Neural cell (in vitro differentiated cells): ENCODE measurements around the gene MYPN.

Source experiments
- EP300 ChIP-seq: fragments of 450-650 bp; conservative IDR thresholded peaks from 2 replicates; pipeline ENCODE4 v1.6.1; 2014; ENCODE audit warnings: antibody characterized with exemption, mild to moderate bottlenecking, moderate library complexity; ENCODE audit not compliant: poor library complexity, severe bottlenecking
- EZH2 ChIP-seq: fragments of 200-600, 300-800 bp; shearing (Covaris generic), sonication (generic); IDR thresholded peaks from 2 replicates; pipeline ENCODE4 v1.6.1; 2014; ENCODE audit warnings: antibody characterized with exemption, low read length, borderline replicate concordance, mild to moderate bottlenecking; ENCODE audit not compliant: insufficient read depth, poor library complexity, severe bottlenecking
- MXI1 ChIP-seq: fragments of 450-650 bp; conservative IDR thresholded peaks from 2 replicates; pipeline ENCODE4 v1.6.1; 2014; ENCODE audit warnings: antibody characterized with exemption, mild to moderate bottlenecking; ENCODE audit not compliant: poor library complexity, severe bottlenecking
- POLR2AphosphoS5 ChIP-seq: IDR thresholded peaks from 2 replicates; pipeline ENCODE4 v1.6.1; 2012
- TAF1 ChIP-seq: IDR thresholded peaks from 2 replicates; pipeline ENCODE4 v1.6.1; 2012; ENCODE audit warnings: low read depth
- TF ChIP-seq, protein P1 (sequence below): fragments of 450-650 bp; IDR thresholded peaks from 2 replicates; pipeline ENCODE4 v1.5.1; 2014; ENCODE audit warnings: antibody characterized with exemption, mild to moderate bottlenecking, moderate library complexity; ENCODE audit not compliant: poor library complexity, severe bottlenecking
- TF ChIP-seq, protein P2 (sequence below): IDR thresholded peaks from 2 replicates; pipeline ENCODE4 v1.6.1; 2012; ENCODE audit warnings: borderline replicate concordance

DNA sequence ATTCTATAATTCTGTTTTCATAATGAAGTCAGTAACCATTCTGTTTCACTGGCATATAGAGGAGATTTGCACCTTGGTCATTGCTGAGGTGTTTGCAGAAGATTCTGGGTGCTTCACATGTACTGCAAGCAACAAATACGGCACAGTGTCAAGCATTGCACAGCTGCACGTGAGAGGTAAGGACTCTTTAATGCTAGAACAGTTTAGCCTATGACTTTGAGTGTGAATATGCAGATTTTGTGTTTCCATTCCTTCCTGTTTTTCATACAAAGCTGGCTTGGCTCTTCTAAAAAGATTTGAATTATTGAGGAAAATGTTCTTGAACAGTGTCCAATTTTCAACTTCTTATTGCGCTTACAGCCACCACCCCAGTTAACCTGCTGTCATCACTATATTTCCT lies 56.4 kb downstream of the MYPN start:
- TF ChIP-seq, protein P1, sequence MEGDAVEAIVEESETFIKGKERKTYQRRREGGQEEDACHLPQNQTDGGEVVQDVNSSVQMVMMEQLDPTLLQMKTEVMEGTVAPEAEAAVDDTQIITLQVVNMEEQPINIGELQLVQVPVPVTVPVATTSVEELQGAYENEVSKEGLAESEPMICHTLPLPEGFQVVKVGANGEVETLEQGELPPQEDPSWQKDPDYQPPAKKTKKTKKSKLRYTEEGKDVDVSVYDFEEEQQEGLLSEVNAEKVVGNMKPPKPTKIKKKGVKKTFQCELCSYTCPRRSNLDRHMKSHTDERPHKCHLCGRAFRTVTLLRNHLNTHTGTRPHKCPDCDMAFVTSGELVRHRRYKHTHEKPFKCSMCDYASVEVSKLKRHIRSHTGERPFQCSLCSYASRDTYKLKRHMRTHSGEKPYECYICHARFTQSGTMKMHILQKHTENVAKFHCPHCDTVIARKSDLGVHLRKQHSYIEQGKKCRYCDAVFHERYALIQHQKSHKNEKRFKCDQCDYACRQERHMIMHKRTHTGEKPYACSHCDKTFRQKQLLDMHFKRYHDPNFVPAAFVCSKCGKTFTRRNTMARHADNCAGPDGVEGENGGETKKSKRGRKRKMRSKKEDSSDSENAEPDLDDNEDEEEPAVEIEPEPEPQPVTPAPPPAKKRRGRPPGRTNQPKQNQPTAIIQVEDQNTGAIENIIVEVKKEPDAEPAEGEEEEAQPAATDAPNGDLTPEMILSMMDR = no peak
- no peak for TF ChIP-seq EP300
- TF ChIP-seq EZH2 = no peak
- no peak for TF ChIP-seq TAF1
- TF ChIP-seq POLR2AphosphoS5 = no peak
- TF ChIP-seq MXI1 = no peak
- TF ChIP-seq, protein P2, sequence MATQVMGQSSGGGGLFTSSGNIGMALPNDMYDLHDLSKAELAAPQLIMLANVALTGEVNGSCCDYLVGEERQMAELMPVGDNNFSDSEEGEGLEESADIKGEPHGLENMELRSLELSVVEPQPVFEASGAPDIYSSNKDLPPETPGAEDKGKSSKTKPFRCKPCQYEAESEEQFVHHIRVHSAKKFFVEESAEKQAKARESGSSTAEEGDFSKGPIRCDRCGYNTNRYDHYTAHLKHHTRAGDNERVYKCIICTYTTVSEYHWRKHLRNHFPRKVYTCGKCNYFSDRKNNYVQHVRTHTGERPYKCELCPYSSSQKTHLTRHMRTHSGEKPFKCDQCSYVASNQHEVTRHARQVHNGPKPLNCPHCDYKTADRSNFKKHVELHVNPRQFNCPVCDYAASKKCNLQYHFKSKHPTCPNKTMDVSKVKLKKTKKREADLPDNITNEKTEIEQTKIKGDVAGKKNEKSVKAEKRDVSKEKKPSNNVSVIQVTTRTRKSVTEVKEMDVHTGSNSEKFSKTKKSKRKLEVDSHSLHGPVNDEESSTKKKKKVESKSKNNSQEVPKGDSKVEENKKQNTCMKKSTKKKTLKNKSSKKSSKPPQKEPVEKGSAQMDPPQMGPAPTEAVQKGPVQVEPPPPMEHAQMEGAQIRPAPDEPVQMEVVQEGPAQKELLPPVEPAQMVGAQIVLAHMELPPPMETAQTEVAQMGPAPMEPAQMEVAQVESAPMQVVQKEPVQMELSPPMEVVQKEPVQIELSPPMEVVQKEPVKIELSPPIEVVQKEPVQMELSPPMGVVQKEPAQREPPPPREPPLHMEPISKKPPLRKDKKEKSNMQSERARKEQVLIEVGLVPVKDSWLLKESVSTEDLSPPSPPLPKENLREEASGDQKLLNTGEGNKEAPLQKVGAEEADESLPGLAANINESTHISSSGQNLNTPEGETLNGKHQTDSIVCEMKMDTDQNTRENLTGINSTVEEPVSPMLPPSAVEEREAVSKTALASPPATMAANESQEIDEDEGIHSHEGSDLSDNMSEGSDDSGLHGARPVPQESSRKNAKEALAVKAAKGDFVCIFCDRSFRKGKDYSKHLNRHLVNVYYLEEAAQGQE = no peak
